Activated CD4-positive, alpha-beta T cell treated with anti-CD3 and anti-CD28 coated beads for 24 hours (primary cell): Measurements from ENCODE around the gene FUT6.
"Not testable (repeated sequence)": the region's sequence is repeated elsewhere in the genome, so short reads cannot be mapped to it uniquely, and the experiment has no call there.

Experiments
- DNase-seq, 2 donors: peaks; one replicate each; pipeline ENCODE4 v3.0.0-alpha.2; 2020; ENCODE audit warnings: low read depth in 2 of 2

Gene FUT6

DNA sequence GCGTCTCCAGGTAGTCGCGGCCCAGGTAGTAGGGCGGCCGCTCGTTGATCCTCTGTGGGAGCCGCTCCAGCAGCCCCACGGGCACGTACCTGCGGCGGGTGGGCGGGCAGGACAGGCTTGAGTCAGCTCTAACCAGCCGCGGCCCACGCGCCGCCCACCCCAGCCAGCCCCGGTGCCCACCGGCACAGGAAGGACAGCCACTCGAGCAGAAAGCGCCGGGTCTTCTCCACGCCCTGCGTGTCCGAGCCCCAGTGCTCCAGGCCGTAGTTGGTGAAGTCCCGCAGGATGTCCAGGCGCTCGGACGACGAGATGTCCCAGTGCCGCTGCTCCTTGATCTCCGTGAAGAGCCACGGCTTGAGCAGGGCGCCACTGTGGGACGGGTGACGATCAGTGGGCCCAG, 54.1 kb downstream of the FUT6 start:
- no peak for DNase-seq

DNA sequence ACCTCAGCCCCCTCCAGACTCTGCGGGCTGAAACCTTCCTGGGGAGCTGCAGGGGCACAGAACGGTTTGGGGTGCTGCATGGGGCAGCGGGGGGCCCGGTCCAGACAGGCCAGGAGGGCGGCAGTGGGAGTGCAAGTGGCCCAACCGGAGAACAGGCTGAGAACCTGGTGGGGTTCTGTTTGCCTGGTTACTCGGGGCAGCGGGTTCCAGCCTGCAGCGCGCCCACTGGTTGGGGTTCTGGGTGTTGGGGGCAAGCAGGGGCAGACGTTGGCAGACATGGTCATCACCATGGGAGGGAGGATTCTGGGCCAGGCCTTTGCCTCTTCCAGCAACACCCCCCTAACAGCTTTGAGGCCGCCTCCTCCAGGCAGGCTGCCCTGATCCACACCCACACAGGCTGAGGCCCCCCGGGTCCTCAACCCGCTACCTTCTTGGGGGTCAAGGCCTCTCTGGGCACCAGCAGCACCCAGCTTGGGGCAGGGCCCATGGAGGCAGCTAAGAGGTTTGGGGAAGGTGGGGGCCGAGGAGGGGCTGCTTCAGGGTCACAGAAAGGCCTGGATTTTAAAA, 54.8 kb downstream of the FUT6 start, which contains the start of gene PRR22:
TSS of gene PRR22 (minus strand) at position 166 of the 567 bp plus-strand sequence. CDS start at position 80, 86 bp downstream.
- no peak for DNase-seq

DNA sequence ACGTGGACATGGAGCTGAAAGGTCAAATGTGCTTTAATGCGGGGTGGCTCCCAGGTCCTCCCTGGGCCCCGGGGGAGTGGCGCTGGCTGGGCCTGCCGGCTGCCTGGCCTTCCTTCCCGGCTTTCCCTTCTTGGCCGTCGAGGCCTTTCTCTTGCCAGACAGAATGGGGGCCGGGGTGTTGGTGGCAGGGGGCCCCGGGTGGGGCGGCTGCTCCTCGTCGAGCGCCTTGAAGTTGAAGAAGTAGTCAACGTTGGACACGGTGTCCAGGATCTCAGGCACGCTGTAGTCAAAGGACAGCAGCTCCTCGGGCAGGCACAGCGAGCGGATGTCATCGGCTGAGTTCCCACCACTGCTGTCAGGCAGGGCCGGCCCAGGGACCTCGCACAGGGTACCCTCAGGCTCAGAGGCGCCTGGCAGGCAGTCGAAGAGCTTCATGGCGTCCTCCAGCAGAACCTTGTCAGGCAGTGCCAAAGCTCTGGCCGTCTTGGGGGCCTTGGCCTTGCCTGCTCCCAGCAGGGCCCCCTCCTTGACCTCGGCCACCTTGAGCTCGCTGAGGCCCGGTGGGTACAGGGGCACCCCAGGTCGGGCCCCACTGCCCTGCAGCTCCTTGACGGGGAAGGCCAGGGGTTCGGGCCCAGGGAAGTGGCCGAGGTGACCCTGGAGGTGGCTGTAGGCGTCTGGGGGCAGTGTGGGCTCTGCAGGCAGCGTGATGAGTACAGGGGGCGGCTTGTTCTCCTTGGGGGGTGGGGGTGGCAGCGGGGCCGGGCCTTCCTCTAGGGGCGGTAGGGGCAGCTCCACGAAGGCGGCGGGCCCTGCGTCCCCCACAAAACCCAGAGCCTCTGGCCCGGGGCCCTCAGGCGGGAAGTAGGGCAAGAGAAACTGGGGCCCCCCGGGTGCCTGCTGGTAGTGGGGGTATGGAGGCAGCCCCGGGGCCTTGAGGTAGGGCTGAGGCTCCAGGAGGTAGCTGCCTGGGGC, 56.3 kb downstream of the FUT6 start:
- no peak for DNase-seq

DNA sequence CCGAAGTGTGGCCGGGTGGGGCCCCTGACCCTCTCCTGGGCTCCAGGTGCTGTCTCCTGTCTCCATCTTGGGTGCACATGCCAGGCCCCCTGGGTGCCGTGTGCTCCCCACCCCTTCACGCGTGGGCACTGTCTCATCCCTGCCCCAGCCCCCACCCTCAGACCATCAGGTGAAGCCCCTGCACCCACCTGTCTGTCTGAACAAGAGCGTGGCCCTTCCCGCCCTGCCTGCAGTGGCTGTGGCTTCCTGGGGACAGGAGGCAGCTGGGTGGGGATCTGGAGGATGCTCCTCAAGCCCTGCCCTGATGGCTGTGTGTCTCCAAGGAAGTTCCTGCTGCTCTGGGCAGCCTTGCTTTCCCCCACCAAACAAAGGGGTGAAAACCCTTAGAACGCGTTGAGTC, 57.2 kb downstream of the FUT6 start:
- DNase-seq = no peak

DNA sequence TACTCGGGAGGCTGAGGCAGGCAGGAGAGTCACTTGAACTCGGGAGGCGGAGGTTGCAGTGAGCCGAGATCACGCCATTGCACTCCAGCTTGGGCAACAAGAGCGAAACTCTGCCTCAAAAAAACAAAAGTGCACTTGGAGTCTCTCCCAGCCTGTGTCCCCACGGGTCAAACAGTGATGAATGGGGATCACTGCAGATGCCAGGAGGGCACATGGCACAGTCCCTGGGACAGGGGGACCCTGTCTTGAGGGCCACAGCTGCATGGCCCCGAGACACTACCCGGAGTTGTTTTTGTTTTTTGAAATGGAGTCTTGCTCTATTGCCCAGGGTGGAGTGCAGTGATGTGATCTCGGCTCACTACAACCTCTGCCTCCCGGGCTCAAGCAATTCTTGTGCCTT, 58.6 kb downstream of the FUT6 start:
- DNase-seq = not testable (repeated sequence)
